NAMALWA (cell line): Measurements from ENCODE around the gene SNRPD3.
A peak's percentile ranks its signal among the peaks of the same experiment; 100 is the strongest.
"Not testable (repeated sequence)": the region's sequence is repeated elsewhere in the genome, so short reads cannot be mapped to it uniquely, and the experiment has no call there.

ENCODE experiments used
- DNase-seq: peaks from one replicate; pipeline ENCODE4 v3.0.0-alpha.2; 2015; ENCODE audit warnings: low spot score

Gene SNRPD3

GRCh38 chr22:24555165-24556039, at the start of gene SNRPD3:
Gene SNRPD3 (plus strand): TSS chr22:24555999. CDS start chr22:24557675, 1,676 bp downstream.
- peak; percentile 99 for DNase-seq

GRCh38 chr22:24506802-24507438, 48.9 kb upstream of the SNRPD3 start:
- DNase-seq, result peak; percentile 66

- DNase-seq, result peak; percentile 92
These were observed 48.1 kb upstream of the SNRPD3 start for GRCh38 chr22:24507716-24508115.

GRCh38 chr22:24510637-24511625, 44.9 kb upstream of the SNRPD3 start:
- DNase-seq, result peak; percentile 86

GRCh38 chr22:24512043-24512442, 43.8 kb upstream of the SNRPD3 start:
- peak; percentile 48 for DNase-seq

- DNase-seq, result no peak
These were observed 42.2 kb upstream of the SNRPD3 start for GRCh38 chr22:24513378-24514240.

- DNase-seq, result no peak
These were observed 41.4 kb upstream of the SNRPD3 start for GRCh38 chr22:24514241-24515026.

GRCh38 chr22:24515027-24515338, 40.8 kb upstream of the SNRPD3 start:
- DNase-seq, result no peak

- no peak for DNase-seq
These were observed 39.5 kb upstream of the SNRPD3 start for GRCh38 chr22:24516301-24516737.

GRCh38 chr22:24517446-24517845, 38.4 kb upstream of the SNRPD3 start:
- no peak for DNase-seq

- DNase-seq, result no peak
These were observed 37.6 kb upstream of the SNRPD3 start for GRCh38 chr22:24518228-24518627.

- DNase-seq, result no peak
These were observed 36.9 kb upstream of the SNRPD3 start for GRCh38 chr22:24518771-24519485.

- no peak for DNase-seq
These were observed 36.3 kb upstream of the SNRPD3 start for GRCh38 chr22:24519496-24519895.

GRCh38 chr22:24521791-24522245, 34.0 kb upstream of the SNRPD3 start:
- DNase-seq, result peak; percentile 74

- DNase-seq, result no peak
These were observed 31.9 kb upstream of the SNRPD3 start for GRCh38 chr22:24523873-24524272.

GRCh38 chr22:24525416-24526037, 30.3 kb upstream of the SNRPD3 start:
- peak; percentile 94 for DNase-seq

- DNase-seq, result no peak
These were observed 29.6 kb upstream of the SNRPD3 start for GRCh38 chr22:24526191-24526590.

GRCh38 chr22:24529898-24530297, 25.9 kb upstream of the SNRPD3 start:
- no peak for DNase-seq

- DNase-seq, result not testable (repeated sequence)
These were observed 24.8 kb upstream of the SNRPD3 start for GRCh38 chr22:24530968-24531367.
